Uterus (tissue), 4 donors: ENCODE measurements around the gene PTX4. TPM values are rescaled to one million over a fixed set of nuclear protein-coding genes. Genes with fewer than 3 reads are reported as not detected.

Experiments used
- DNase-seq, 2 donors: peaks; one replicate each; pipeline ENCODE4 v3.0.0-alpha.2; 2019 to 2020
- H3K27ac ChIP-seq, 2 donors: fragments of 200-600 bp; sonication (generic); 1 replicate in 1 of 2; 2 replicates in 1 of 2; pipeline ENCODE4 v1.5.1; 2016 to 2018
- H3K27me3 ChIP-seq, 2 donors: fragments of 200-600 bp; sonication (generic); one replicate each; pipeline ENCODE4 v1.5.1; 2018 to 2019; ENCODE audit warnings: control low read depth in 1 of 2
- H3K36me3 ChIP-seq, 2 donors: fragments of 200-600 bp; sonication (generic); one replicate each; pipeline ENCODE4 v1.5.1; 2019; ENCODE audit warnings: control low read depth in 1 of 2
- H3K4me1 ChIP-seq, 2 donors: fragments of 200-600 bp; sonication (generic); one replicate each; pipeline ENCODE4 v1.5.1; 2018 to 2019; ENCODE audit warnings: control low read depth in 1 of 2
- H3K4me3 ChIP-seq, 2 donors: fragments of 200-600 bp; sonication (generic); 1 replicate in 1 of 2; 2 replicates in 1 of 2; pipeline ENCODE4 v1.5.1; 2018 to 2019; ENCODE audit warnings: mild to moderate bottlenecking in 1 of 2
- H3K9me3 ChIP-seq, 2 donors: fragments of 200-600 bp; sonication (generic); one replicate each; pipeline ENCODE4 v1.5.1; 2019; ENCODE audit warnings: control low read depth in 1 of 2
- CTCF ChIP-seq, 4 experiments: fragments of 200-600 bp in 2 of 4; fragments of 450-650 bp in 2 of 4; sonication (generic) in 2 of 4; IDR thresholded peaks; one replicate each; pipeline ENCODE4 v1.5.1; 2016 to 2019; ENCODE audit warnings: antibody characterized with exemption in 4 of 4, mild to moderate bottlenecking in 2 of 4, moderate library complexity in 1 of 4
- POLR2A ChIP-seq, 2 donors: fragments of 450-650 bp; IDR thresholded peaks; one replicate each; pipeline ENCODE4 v1.6.1; 2016; ENCODE audit warnings: antibody characterized with exemption in 2 of 2, mild to moderate bottlenecking in 1 of 2, moderate library complexity in 1 of 2
- intact Hi-C: fragments of 100-400 bp; cut with DNase I; formaldehyde crosslinking; loops from one replicate; pipeline ENCODE4 v1.15.1; 2023; ENCODE audit warnings: low total_unique reads
- total RNA-seq, 4 donors: library from RNA; depleted of rRNA in 3 of 4; stranded (reverse); fragments of >200 nt in 3 of 4; gene quantifications; one replicate each; pipeline versions ENCODE4 v1.1.0 to v1.2.4, GENCODE V29; 2014 to 2023
- donor health status: DM: yes; HTN: yes; CAD: no.

The PTX4 gene
- total RNA-seq, 4 donors from 2014 or later = 0.28 to 0.52 TPM; not detected in 2

- intact Hi-C loops = no loop called here
- H3K27me3 ChIP-seq = no peaks in the 10 kb centered on the region
- peak; percentile 44 for DNase-seq
- no peaks in the 10 kb centered on the region for H3K4me1 ChIP-seq
- H3K4me3 ChIP-seq = no peak overlapping the region
- no peak for TF ChIP-seq POLR2A (IDR thresholded peaks at IDR 0.05)
- TF ChIP-seq CTCF (IDR thresholded peaks at IDR 0.05) = no peak
- H3K9me3 ChIP-seq = peaks cover 0 to 7% of the 10 kb centered on the region in 2 donors
- H3K36me3 ChIP-seq = no peaks in the 10 kb centered on the region
- peak overlapping the region; percentile 5 to 52 for H3K27ac ChIP-seq
These were observed 20.8 kb upstream of the PTX4 start for GRCh38 chr16:1509307-1510221.

- Histone ChIP-seq H3K4me1 (no peaks in the 10 kb centered on the region), H3K27ac (peak overlapping the region in 1 of 2 donors; percentile 52), H3K9me3 (no peaks in the 10 kb centered on the region), H3K27me3 (no peaks in the 10 kb centered on the region), H3K4me3 (no peak overlapping the region), H3K36me3 (no peaks in the 10 kb centered on the region)
- TF ChIP-seq CTCF (IDR thresholded peaks at IDR 0.05) (no peak), POLR2A (IDR thresholded peaks at IDR 0.05) (no peak)
- no peak for DNase-seq
- intact Hi-C loops = no loop called here
These were observed 19.9 kb upstream of the PTX4 start for GRCh38 chr16:1508494-1509187.

- no peaks in the 10 kb centered on the region for H3K27me3 ChIP-seq
- H3K9me3 ChIP-seq = no peaks in the 10 kb centered on the region
- DNase-seq = no peak
- no peak overlapping the region for H3K4me3 ChIP-seq
- H3K4me1 ChIP-seq = no peaks in the 10 kb centered on the region
- H3K36me3 ChIP-seq = no peaks in the 10 kb centered on the region
- no peak overlapping the region for H3K27ac ChIP-seq
- intact Hi-C loops = no loop called here
- TF ChIP-seq POLR2A (IDR thresholded peaks at IDR 0.05) (no peak), CTCF (IDR thresholded peaks at IDR 0.05) (no peak)
These were observed 17.9 kb upstream of the PTX4 start for GRCh38 chr16:1506494-1507213.

- intact Hi-C loops = no loop called here
These were observed 17.2 kb upstream of the PTX4 start for GRCh38 chr16:1505912-1506311.

More at GRCh38 chr16:1505912-1506311, 17.2 kb upstream of the PTX4 start:
- no peaks in the 10 kb centered on the region for H3K4me1 ChIP-seq
- no peak for DNase-seq
- H3K9me3 ChIP-seq = no peaks in the 10 kb centered on the region
- no peaks in the 10 kb centered on the region for H3K27me3 ChIP-seq
- no peaks in the 10 kb centered on the region for H3K36me3 ChIP-seq
- no peak for TF ChIP-seq CTCF (IDR thresholded peaks at IDR 0.05)
- no peak for TF ChIP-seq POLR2A (IDR thresholded peaks at IDR 0.05)
- H3K27ac ChIP-seq = no peak overlapping the region
- H3K4me3 ChIP-seq = no peak overlapping the region
